ENCODE results near the gene AP2A1.

DNA sequence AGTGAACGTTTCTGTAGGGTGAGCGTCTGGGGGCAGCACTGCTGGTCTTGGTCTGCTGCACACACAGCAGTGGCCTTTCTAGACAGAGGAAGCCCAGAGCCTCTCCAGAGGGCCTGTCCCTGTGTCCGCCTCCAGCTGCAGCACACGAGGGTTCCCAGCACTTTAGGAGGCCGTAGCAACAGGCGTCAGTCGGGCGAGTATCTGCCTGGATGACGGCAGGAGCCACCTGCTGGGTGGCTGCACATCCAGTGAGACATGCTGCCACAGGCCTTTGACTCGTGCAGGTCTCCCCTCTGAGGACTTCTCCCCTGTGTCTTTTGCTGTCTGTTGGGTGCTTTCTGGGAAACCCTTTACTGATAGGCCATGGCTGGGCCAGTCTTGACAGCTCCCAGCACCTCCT, 22.1 kb downstream of the AP2A1 start:
- TF ChIP-seq, protein P1, sequence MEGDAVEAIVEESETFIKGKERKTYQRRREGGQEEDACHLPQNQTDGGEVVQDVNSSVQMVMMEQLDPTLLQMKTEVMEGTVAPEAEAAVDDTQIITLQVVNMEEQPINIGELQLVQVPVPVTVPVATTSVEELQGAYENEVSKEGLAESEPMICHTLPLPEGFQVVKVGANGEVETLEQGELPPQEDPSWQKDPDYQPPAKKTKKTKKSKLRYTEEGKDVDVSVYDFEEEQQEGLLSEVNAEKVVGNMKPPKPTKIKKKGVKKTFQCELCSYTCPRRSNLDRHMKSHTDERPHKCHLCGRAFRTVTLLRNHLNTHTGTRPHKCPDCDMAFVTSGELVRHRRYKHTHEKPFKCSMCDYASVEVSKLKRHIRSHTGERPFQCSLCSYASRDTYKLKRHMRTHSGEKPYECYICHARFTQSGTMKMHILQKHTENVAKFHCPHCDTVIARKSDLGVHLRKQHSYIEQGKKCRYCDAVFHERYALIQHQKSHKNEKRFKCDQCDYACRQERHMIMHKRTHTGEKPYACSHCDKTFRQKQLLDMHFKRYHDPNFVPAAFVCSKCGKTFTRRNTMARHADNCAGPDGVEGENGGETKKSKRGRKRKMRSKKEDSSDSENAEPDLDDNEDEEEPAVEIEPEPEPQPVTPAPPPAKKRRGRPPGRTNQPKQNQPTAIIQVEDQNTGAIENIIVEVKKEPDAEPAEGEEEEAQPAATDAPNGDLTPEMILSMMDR (IDR thresholded peaks at IDR 0.05): no peak
- TF ChIP-seq POLR2A (IDR thresholded peaks at IDR 0.05): no peak
